ENCODE measurements around the gene SNPH. TPM values are rescaled to one million over a fixed set of nuclear protein-coding genes. Genes with fewer than 3 reads are reported as not detected.

SNPH gene
- total RNA-seq, 4 donors from 2014 or later = 9.6 to 29.5 (median 17.3) TPM

DNA sequence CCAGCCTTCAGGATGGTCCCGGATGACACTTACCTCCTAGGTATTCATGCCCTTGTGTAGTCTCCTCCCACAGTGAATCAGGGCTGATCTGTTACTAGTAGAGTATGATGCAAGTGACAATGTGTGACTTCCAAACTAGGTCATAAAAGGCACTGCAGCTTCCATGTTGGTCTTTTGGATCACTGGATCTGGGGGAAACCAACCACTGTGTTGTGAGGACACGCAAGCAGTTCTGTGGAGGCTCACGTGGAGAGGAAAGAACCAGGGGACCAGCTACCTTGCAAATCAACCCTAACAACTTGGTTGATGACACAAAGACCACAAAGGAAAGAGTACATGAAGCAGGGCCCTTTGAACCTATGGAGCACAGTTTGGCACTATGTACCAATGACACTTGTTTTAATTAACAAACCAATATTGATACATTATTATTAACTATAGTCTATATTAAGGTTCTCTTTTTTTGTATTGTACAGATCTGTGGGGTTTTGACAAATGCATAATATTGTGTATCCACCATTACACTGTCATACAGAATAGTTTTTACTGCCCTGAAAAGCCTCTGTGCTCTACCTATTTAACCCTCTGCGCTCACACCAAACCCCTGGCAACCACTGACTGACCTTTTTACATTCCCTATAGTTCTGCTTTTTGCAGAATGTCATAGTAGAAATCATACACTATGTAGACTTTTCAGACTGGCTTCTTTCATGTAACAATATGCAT, 79.1 kb downstream of the SNPH start:
- no peaks in the 10 kb centered on the region for H3K27me3 ChIP-seq
- intact Hi-C loops (cut with DNase I) = no loop called here
- peak; percentile 81 for DNase-seq (ENCODE audit: extremely low spot score)
- H3K36me3 ChIP-seq = no peaks in the 10 kb centered on the region
- H3K9me3 ChIP-seq = peaks cover 0 to 14% (median 5%) of the 10 kb centered on the region in 4 donors
- no peak overlapping the region for H3K4me3 ChIP-seq
- H3K27ac ChIP-seq (replicated peaks in 1 of 4) = no peak overlapping the region
- H3K4me1 ChIP-seq = no peaks in the 10 kb centered on the region
- TF ChIP-seq POLR2A (IDR thresholded peaks at IDR 0.05; ENCODE audit: low read depth) = no peak
- TF ChIP-seq POLR2AphosphoS5 (IDR thresholded peaks at IDR 0.05) = no peak
- no peak for TF ChIP-seq EP300 (IDR thresholded peaks at IDR 0.05)
- TF ChIP-seq, protein P1, sequence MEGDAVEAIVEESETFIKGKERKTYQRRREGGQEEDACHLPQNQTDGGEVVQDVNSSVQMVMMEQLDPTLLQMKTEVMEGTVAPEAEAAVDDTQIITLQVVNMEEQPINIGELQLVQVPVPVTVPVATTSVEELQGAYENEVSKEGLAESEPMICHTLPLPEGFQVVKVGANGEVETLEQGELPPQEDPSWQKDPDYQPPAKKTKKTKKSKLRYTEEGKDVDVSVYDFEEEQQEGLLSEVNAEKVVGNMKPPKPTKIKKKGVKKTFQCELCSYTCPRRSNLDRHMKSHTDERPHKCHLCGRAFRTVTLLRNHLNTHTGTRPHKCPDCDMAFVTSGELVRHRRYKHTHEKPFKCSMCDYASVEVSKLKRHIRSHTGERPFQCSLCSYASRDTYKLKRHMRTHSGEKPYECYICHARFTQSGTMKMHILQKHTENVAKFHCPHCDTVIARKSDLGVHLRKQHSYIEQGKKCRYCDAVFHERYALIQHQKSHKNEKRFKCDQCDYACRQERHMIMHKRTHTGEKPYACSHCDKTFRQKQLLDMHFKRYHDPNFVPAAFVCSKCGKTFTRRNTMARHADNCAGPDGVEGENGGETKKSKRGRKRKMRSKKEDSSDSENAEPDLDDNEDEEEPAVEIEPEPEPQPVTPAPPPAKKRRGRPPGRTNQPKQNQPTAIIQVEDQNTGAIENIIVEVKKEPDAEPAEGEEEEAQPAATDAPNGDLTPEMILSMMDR (IDR thresholded peaks at IDR 0.05) = no peak
- 95% methylated on average over 3 of the region's 4 CpGs for WGBS

DNA sequence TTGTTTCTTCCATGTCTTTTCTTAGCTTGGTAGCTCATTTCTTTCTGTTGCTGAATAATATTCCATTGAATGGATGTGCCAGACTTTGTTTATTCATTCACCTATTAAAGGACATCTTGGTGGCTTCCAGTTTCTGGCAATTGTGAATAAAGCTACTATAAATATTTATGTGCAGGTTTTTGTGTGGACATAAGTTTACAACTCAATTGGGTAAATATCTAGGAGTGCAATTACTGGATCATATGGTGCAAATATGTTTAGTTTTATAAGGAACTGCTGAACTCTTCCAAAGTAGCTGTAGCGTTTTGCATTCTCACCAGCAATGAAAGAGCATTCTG, 79.6 kb downstream of the SNPH start:
- Histone ChIP-seq H3K4me3 (no peak overlapping the region), H3K36me3 (no peaks in the 10 kb centered on the region), H3K27me3 (no peaks in the 10 kb centered on the region), H3K4me1 (no peaks in the 10 kb centered on the region), H3K27ac (replicated peaks in 1 of 4) (no peak overlapping the region), H3K9me3 (peaks cover 0 to 14% (median 5%) of the 10 kb centered on the region in 4 donors)
- no peak for TF ChIP-seq EP300 (IDR thresholded peaks at IDR 0.05)
- TF ChIP-seq, protein P1 (IDR thresholded peaks at IDR 0.05) = no peak
- no peak for TF ChIP-seq POLR2AphosphoS5 (IDR thresholded peaks at IDR 0.05)
- no peak for TF ChIP-seq POLR2A (IDR thresholded peaks at IDR 0.05; ENCODE audit: low read depth)
- intact Hi-C loops (cut with DNase I) = no loop called here
- 96% methylated on average over 1 of the region's 1 CpG for WGBS
- no peak for DNase-seq (ENCODE audit: extremely low spot score)

DNA sequence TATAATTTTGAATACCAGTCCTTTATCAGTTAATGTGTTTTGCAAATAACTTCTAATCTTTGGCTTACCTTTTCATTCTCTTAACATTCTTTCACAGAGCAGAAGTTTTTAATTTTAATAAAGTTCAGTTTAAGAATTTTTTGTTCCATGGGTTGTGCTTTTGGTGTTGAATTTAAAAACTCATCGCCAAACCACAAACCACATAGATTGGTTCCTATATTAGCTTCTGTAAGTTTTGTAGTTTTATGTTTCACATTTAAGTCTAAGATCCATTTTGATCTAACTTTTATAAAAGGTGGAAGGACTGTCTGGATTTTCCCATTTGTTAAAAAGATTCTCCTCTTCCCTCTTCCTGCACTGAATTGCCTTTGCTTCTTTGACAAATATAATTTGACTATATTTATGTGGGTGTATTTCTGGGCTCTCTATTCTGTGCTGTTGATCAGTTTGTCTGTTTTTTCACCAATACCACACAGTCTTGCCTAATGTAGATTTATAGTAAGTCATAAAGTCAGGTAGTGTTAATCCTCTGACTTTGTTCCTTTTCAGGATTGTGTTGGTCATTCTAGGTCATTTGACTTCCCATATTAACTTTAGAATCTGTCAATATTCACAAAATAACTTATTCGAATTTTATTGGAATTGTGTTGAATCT, 80.3 kb downstream of the SNPH start:
- TF ChIP-seq POLR2A (IDR thresholded peaks at IDR 0.05; ENCODE audit: low read depth) (no peak), POLR2AphosphoS5 (IDR thresholded peaks at IDR 0.05) (no peak), EP300 (IDR thresholded peaks at IDR 0.05) (no peak)
- TF ChIP-seq, protein P1 (IDR thresholded peaks at IDR 0.05) = no peak
- Histone ChIP-seq H3K9me3 (peaks cover 0 to 14% (median 5%) of the 10 kb centered on the region in 4 donors), H3K36me3 (no peaks in the 10 kb centered on the region), H3K4me3 (no peak overlapping the region), H3K27ac (replicated peaks in 1 of 4) (no peak overlapping the region), H3K27me3 (no peaks in the 10 kb centered on the region), H3K4me1 (no peaks in the 10 kb centered on the region)
- intact Hi-C loops (cut with DNase I) = no loop called here
- WGBS = 84% methylated on average over 2 of the region's 2 CpGs
- DNase-seq (ENCODE audit: extremely low spot score) = no peak

DNA sequence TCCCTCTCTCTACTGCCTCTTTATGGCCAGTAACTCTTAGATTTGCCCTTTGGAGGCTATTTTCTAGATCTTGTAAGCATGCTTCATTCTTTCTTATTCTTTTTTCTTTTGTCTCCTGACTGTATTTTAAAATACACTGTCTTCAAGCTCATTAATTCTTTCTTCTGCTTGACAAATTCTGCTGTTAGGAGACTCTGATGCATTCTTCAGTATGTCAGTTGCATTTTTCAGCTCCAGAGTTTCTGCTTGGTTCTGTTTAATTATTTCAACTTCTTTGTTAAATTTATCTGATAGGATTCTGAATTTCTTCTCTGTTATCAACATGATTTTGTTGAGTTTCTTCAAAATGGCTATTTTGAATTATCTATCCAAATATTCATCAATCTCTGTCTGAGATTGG, 87.9 kb downstream of the SNPH start:
- no peak overlapping the region for H3K4me3 ChIP-seq
- H3K9me3 ChIP-seq = peaks cover 0 to 4% (median 0%) of the 10 kb centered on the region in 4 donors
- H3K27me3 ChIP-seq = no peaks in the 10 kb centered on the region
- intact Hi-C loops (cut with DNase I) = no loop called here
- H3K4me1 ChIP-seq = no peaks in the 10 kb centered on the region
- peaks cover 0 to 37% (median 13%) of the 10 kb centered on the region in 4 donors for H3K36me3 ChIP-seq
- DNase-seq (ENCODE audit: extremely low spot score) = no peak
- H3K27ac ChIP-seq (replicated peaks in 1 of 4) = no peak overlapping the region
- no peak for TF ChIP-seq EP300 (IDR thresholded peaks at IDR 0.05)
- TF ChIP-seq, protein P1 (IDR thresholded peaks at IDR 0.05) = no peak
- TF ChIP-seq POLR2A (IDR thresholded peaks at IDR 0.05; ENCODE audit: low read depth) = no peak
- TF ChIP-seq POLR2AphosphoS5 (IDR thresholded peaks at IDR 0.05) = no peak

All from esophagus muscularis mucosa (tissue), 4 donors.